MM.1S (cell line): ENCODE data around the gene AGPS.
"Not testable (repeated sequence)": the region's sequence is repeated elsewhere in the genome, so short reads cannot be mapped to it uniquely, and the experiment has no call there.

Source experiments
- CTCF ChIP-seq: fragments of 300-600 bp; sonication (generic); IDR thresholded peaks from 2 replicates; pipeline ENCODE4 v1.5.1; 2016; ENCODE audit warnings: antibody characterized with exemption, low read length, mixed read lengths
- EZH2 ChIP-seq: fragments of 300-600 bp; sonication (generic); optimal IDR thresholded peaks from 2 replicates; pipeline ENCODE3; 2017; ENCODE audit warnings: low read depth, mild to moderate bottlenecking, antibody characterized with exemption, low read length, mixed read lengths
- EZH2phosphoT487 ChIP-seq: fragments of 300-600 bp; sonication (generic); IDR thresholded peaks from 2 replicates; pipeline ENCODE4 v1.6.1; 2018; ENCODE audit warnings: antibody characterized with exemption, low read length

DNA sequence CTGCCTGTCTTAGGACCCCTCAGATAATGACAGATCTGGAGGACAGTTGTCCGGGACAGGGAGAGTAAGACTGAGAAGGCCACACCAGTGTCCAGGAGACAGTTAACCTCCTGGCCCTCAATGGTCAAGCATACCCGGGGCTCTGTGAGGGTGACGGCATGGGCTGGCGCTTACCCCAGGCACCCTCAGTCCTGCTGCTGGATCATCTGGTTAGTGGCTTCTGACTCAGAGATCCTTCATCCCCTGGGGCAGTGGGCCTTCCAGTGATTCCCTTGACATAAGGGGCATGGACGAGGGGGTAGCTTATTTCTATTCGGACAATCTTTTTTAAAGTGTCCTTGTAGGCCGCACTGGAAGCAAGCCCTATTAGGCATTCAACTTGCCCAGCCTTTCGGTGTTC is 18.1 kb downstream of the AGPS start:
- not testable (repeated sequence) for TF ChIP-seq EZH2, CTCF, EZH2phosphoT487
